SKM-1 treated with dmso at 0.1 percent for 144 hours (cell line): ENCODE results near the gene LMO2.

Experiments
- DNase-seq: peaks from one replicate; lab custom pipeline; 2025; ENCODE audit not compliant: unreplicated experiment; lab: John Stamatoyannopoulos, UW

LMO2 gene

GRCh38 chr11:33889821-33890378, 2.0 kb downstream of the LMO2 start:
- no peak for DNase-seq

GRCh38 chr11:33889296-33889695, 2.6 kb downstream of the LMO2 start:
- no peak for DNase-seq

- DNase-seq: no peak
These were observed 4.0 kb downstream of the LMO2 start for GRCh38 chr11:33887886-33888285.

- peak; percentile 84 for DNase-seq
These were observed 6.4 kb downstream of the LMO2 start for GRCh38 chr11:33885338-33886005.

- no peak for DNase-seq
These were observed 7.3 kb downstream of the LMO2 start for GRCh38 chr11:33884601-33885000.

GRCh38 chr11:33884035-33884434, 7.8 kb downstream of the LMO2 start:
- DNase-seq: no peak

- no peak for DNase-seq
These were observed 10.0 kb downstream of the LMO2 start for GRCh38 chr11:33881651-33882503.

GRCh38 chr11:33880979-33881378, 10.9 kb downstream of the LMO2 start:
- DNase-seq: no peak

- no peak for DNase-seq
These were observed 12.5 kb downstream of the LMO2 start for GRCh38 chr11:33879375-33879774.

- no peak for DNase-seq
These were observed 14.8 kb downstream of the LMO2 start for GRCh38 chr11:33877038-33877437.

- DNase-seq: no peak
These were observed 16.1 kb downstream of the LMO2 start for GRCh38 chr11:33875621-33876294.

GRCh38 chr11:33874910-33875490, 16.9 kb downstream of the LMO2 start:
- DNase-seq: no peak

- DNase-seq: no peak
These were observed 17.4 kb downstream of the LMO2 start for GRCh38 chr11:33874433-33874832.

- DNase-seq: peak; percentile 15
These were observed 22.1 kb downstream of the LMO2 start for GRCh38 chr11:33869481-33870422.

- no peak for DNase-seq
These were observed 23.0 kb downstream of the LMO2 start for GRCh38 chr11:33868647-33869461.

- no peak for DNase-seq
These were observed 23.8 kb downstream of the LMO2 start for GRCh38 chr11:33867996-33868646.

GRCh38 chr11:33867561-33867960, 24.3 kb downstream of the LMO2 start:
- DNase-seq: no peak

- DNase-seq: no peak
These were observed 24.9 kb downstream of the LMO2 start for GRCh38 chr11:33866936-33867335.

- no peak for DNase-seq
These were observed 27.4 kb downstream of the LMO2 start for GRCh38 chr11:33864479-33864878.
